HG02938 (cell line): ENCODE measurements around the gene SNTA1.
"Not testable (repeated sequence)": the region's sequence is repeated elsewhere in the genome, so short reads cannot be mapped to it uniquely, and the experiment has no call there.

Experiments
- ATAC-seq: cut with Tn5 transposase; IDR thresholded peaks from one replicate; pipeline ENCODE4 v1.9.1; 2021; ENCODE audit warnings: mild to moderate bottlenecking, moderate library complexity; ENCODE audit not compliant: unreplicated experiment

The SNTA1 gene

DNA sequence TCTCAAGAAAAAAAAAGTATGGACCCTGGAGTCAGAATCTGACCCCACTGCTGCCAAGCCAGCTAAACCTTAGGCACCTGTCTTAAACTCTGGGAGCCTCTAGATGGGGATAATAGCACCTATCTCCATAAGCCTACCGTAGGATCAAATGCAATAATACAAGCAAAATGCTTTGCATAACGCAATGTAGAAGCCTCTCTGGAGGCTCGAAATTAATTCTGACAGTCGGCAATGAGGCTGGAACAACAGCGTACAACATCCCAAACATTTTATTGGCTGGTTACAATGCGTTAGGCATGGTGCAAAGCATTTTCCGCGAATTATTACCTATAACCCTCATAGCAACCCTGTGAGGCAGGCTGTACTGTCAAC is 42.8 kb downstream of the SNTA1 start:
- ATAC-seq, result no peak

DNA sequence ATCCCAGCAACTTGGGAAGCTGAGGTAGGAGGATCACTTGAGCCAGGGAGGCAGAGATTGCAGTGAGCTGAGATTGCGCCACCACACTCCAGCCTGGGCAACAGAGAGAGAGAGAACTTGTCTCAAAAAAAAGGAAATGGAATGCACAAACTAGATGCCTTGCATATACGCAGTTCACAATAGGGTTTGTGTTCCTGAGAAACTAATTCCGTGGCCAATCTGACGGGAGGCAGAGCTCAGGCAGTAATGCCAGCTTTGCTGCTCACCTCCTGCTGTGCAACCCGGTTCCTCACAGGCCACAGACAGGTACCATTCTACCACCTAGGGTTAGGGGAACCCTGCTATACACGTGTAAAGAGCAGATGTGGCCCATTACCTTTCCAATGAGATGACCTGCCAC is 43.6 kb downstream of the SNTA1 start:
- ATAC-seq, result no peak

DNA sequence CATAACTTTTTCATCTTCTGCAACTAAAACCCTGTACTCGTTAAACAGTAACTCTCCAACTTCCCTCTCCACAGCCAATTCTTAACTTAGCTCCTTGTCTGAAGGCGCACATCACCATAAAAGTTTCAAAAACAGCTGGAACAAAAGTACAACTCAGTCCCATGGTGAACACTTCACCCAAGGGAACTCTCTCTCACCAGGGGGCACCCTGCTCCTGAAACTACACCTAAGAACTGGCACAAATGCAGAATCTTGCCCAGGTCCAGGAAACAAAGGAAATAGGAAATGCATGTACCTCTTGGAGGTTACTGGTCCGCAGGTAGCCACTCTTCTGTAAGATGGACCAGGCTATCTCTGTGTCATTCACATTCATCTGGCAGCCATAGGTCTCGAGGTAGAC is 48.8 kb downstream of the SNTA1 start:
- no peak for ATAC-seq

DNA sequence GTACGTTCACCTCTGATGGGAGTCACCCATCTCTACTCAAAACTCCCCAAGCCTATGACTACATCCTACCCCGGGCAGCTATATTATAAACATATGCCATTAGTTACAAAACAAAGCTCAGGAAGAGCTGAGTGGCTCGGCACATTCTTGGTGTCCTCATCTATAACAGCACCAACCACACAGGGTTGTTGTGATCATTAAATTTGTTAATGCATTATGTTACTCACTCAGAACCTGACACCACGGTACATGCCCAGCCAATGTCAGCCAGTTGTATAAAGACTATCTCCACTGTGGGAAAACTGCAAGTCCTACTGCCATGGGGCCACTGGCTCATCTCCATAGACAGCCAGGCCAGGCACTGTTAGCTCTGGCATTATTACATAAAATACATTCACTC is 50.0 kb downstream of the SNTA1 start:
- ATAC-seq, result no peak

DNA sequence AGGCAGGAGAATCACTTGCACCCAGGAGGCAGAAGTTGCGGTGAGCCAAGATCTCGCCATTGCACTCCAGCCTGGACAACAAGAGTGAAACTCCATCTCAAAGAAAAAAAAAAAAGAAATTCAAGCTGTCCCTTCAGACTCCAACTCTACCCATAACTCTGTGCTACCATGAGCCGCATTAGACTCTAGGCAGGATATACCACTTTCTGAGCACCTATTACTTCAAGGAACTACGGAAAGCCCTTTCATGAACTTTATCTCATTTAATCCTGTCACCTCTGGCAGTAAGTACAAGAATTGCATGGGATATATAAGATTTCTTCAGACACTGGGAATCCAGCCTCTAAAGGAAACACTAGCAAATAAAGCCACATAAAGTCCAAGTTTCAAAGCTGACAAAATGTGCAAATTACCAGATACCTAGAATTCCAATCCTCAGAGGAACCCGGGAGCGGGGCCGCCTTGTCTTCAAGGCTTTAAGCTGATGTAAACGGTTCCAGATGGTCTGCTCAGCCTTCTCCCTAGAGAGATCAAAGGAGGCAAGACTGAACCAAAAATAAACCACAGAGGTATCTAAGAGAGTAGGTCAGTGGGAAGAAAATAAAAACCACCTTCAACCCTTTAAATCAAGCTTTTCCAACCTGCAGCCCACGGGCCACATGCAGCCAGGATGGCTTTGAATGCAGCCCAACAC is 51.7 kb downstream of the SNTA1 start:
- no peak for ATAC-seq

DNA sequence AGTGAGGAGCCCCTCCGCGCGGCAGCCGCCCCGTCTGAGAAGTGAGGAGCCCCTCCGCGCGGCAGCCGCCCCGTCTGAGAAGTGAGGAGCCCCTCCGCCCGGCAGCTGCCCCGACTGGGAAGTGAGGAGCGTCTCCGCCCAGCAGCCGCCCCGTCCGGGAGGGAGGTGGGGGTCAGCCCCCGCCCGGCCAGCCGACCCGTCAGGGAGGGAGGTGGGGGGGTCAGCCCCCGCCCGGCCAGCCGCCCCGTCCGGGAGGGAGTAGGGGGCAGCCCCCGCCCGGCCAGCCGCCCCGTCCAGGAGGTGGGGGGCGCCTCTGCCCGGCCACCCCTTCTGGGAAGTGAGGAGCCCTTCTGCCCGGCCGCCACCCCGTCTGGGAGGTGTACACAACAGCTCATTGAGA is 54.2 kb downstream of the SNTA1 start:
- not testable (repeated sequence) for ATAC-seq

DNA sequence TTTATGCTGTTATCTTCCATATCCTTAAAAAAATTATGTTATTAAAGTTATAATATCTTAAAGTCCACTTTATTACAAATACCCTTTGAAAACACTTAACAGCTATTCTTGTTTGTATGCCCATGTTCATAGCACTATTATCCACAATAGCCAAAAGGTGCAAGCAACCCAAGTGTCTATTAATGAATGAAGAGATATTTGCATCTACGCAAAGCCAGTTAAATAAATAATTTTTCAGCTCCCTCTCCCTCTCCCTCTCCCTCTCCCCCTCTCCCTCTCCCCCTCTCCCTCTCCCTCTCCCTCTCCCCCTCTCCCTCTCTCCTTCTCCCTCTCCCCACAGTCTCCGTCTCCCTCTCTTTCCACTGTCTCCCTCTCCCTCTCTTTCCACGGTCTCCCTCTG is 55.3 kb downstream of the SNTA1 start:
- no peak for ATAC-seq

DNA sequence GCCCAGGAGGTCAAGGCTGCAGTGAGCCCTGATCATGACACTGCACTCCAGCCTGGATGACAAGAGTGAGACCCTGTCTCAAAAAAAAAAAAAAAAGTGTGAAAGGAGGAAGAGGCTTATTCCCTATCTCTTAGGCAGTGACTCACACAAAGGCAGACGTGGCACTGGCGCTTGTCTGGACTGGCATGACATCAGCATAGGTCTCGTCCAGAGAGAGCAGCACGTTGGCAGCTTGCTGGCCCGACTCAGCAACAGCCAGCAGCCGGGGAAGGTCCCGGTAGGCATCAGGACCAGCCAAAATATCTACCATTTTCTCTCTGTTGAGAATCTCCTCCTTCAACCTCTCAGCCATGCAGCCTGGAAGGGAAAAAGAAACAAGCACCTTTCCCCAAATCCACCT is 56.4 kb downstream of the SNTA1 start:
- no peak for ATAC-seq

DNA sequence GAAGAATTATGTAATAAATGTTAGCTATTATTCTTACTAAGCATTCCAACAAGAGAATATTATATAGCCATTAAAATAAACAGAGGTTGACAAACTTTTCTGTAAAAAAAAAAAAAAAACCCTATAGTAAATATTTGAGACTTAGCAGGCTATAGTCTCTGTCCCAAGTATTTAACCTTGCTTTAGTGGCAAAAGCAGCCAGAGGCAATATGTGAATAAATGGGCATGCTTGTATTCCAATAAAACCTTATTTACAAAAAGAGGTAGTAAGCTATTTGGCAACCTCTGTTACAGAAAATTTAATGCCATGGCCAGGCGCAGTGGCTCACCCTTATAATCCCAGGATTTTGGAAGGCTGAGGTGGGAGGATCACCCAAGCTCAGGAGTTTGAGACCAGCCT is 56.9 kb downstream of the SNTA1 start:
- ATAC-seq, result no peak

DNA sequence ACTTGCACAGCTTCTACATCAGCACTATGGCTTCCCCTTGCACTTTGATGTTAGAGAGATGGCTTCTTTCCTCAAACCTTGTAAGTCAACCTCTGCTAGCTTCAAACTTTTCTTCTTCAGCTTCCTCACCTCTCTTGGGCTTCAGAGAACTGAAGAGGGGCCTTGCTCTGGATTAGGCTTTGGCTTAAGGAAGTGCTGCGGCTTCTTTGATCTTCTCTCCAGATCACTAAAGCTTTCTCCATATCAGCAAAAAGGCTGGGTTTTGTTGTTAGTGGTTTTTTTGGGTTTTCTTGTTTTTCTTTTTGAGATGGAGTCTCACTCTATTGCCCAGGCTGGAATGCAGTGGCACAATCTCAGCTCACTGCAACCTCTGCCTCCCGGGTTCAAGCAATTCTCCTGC is 66.2 kb downstream of the SNTA1 start:
- ATAC-seq, result no peak

DNA sequence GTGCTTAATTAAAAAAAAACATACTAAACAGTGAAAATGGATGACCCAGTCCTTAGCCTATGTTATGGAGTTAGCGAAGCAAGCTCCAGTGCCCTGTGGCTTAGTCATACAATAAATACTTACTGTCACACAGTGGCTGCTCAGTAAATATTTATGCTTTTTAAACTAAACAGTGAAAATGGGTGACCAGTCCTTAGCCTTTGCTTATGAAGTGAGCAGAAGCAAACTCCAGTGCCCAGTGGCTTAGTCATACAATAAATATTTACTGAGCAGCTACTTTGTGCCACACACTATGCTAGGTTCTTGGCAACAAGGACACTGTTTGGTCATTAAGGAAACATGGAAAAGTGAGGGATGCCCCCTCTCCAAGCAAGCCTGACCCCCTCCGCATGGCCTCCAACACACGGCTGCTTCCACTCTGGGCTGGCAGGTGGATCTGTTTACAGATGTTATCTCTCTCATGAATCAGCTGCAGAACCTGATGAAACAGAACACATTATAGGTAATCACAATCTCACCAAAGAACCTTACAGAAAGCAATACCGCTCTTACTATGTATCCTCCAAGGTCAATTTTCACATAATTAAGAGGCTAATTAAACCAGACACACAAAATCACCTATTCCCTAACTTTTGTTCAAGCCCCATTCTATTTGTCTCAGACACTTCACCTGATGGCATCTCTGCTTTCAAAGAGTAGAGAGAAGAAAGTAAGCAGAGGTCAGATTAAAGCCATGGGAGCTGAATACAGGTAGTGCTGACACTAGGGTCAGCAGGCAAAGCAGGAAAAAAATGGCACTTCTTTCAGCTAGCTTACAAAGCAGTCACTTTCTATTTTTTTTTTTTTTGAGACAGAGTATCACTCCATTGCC is 69.6 kb downstream of the SNTA1 start:
- ATAC-seq, result no peak

DNA sequence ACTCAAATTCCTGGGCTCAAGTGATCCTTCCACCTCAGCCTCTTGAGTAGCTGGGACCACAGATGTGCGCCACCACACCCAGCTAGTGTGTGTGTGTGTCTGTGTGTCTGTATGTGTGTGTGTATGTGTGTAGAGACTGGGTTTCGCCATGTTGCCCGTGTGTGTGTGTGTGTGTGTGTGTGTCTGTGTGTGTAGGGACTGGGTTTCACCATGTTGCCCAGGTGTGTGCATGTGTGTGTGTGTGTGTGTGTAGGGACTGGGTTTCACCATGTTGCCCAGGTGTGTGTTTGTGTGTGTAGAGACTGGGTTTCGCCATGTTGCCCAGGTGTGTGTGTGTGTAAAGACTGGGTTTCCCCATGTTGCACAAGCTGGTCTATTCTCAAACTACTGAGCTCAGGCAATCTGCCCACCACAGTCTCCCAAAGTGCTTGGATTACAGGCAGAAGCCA is 70.5 kb downstream of the SNTA1 start:
- no peak for ATAC-seq

DNA sequence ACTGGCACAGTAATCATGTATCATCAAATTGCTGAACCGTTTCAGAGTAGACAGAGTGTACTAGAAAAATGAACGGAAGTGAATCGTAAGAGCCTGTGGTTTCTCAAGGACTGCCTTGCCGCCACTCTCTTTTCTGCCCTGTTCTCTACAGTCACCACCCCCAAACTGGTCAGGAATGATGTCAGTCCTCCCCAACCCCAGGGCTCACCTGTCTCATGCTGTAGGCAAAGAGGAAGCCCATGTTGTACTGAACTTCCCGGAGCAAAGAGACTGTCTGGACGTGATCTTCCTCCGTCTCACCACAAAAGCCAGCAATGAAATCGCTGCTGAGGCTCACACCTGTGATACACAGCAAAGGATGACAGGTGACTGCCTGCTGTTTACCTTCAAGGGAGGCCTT is 73.3 kb downstream of the SNTA1 start:
- ATAC-seq, result no peak

DNA sequence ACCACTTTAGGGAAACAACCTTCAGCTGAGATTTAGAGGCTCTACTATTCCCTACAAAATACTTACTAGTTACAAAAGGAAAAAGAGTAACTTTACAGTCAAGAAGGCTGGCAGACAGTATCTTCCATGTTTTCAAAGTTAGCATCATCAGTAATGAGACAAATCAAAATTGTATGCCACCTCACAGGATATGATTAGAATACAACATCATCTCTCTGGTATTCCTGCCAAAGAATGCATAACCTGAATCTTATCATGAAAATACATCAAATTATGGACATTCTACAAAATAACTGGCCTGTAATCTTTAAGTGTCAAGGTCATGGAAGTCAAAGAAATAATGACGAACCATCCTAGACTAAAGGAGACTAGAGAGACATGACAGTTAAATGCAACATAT is 80.7 kb downstream of the SNTA1 start:
- ATAC-seq, result no peak

DNA sequence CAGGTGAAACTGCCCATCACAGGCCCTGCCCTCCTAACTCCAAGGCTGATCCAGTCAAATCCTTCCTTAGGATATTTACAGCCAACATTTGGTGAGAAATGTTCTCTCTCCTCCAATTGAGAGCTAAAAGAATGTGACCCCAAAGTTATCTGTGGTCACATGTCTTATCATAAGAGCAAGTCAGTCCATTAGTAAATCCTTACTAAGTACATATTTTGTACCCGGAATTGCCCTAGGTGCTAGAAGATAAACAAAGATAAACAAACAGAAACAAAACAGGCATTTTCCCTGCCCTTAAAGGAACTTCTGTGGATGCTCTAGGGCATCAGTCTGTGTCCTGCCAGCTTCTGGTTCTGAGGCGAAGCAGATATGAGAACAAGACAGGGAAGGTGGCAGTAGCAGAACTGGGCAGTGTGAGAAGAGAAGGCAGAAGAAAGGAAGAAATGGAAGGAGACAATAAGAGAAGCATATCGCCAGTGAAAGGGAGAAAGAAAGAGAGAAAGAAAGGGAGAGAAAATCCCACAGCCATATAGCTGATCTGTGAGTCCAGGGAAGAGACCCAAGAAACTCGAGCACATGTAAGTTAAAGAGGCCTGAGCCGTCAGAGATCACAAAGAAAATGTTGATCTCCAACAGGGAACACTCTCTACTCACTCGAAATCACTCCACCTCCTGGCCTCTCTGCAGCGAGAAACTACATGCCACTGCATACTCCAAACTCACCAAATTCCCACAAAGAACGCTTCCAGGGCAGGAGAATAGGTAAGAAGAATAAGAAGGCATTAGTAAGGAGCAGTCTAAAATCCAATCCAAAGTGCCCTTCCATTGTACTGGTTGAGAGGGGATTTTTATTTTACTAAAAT is 83.9 kb downstream of the SNTA1 start:
- ATAC-seq, result no peak
